SU-DHL-6 (cell line): ENCODE data around the gene SNX4.

Experiments
- CTCF ChIP-seq: fragments of 200-600 bp; sonication (generic); IDR thresholded peaks from one replicate; pipeline ENCODE4 v1.5.1; 2017; ENCODE audit warnings: antibody characterized with exemption, mild to moderate bottlenecking, low read length, moderate library complexity; ENCODE audit not compliant: insufficient read depth, poor library complexity, severe bottlenecking
- EZH2phosphoT487 ChIP-seq: fragments of 200-600 bp; sonication (generic), shearing (Covaris generic); conservative IDR thresholded peaks from 2 replicates; pipeline ENCODE4 v1.6.1; 2018; ENCODE audit warnings: mild to moderate bottlenecking, antibody characterized with exemption, low read length, moderate library complexity, mixed read lengths

GRCh38 chr3:125418306-125418705 lies 101.7 kb downstream of the SNX4 start:
- TF ChIP-seq CTCF (no peak), EZH2phosphoT487 (no peak)
